Right lobe of liver (tissue), 6 donors: ENCODE results near the gene ANXA6. TPM values are rescaled to one million over a fixed set of nuclear protein-coding genes. Genes with fewer than 3 reads are reported as not detected.

Experiments
- ATAC-seq, 4 donors: fragments of 200-7000 bp; cut with Tn5 transposase; one replicate each; pipeline ENCODE4 v1.9.1; 2020; ENCODE audit warnings: mild to moderate bottlenecking in 4 of 4, moderate library complexity in 4 of 4
- DNase-seq, 3 donors: peaks; one replicate each; pipeline ENCODE4 v3.0.0-alpha.2; 2020
- H3K27ac ChIP-seq, 3 donors: fragments of 200-600 bp; one replicate each; pipeline ENCODE4 v1.8.0; 2022
- H3K27me3 ChIP-seq, 2 donors: fragments of 200-600 bp; one replicate each; pipeline ENCODE4 v1.8.0; 2022
- H3K36me3 ChIP-seq, 4 donors: fragments of 200-600 bp; sonication (generic) in 1 of 4; one replicate each; pipeline versions ENCODE4 v1.5.1 to v1.8.0; 2017 to 2022; ENCODE audit warnings: control low read depth in 1 of 4
- H3K4me1 ChIP-seq, 4 donors: fragments of 200-600 bp; sonication (generic) in 1 of 4; one replicate each; pipeline versions ENCODE4 v1.5.1 to v1.8.0; 2017 to 2022; ENCODE audit warnings: control low read depth in 1 of 4
- H3K4me3 ChIP-seq, 3 donors: fragments of 200-600 bp; one replicate each; pipeline ENCODE4 v1.8.0; 2022
- H3K9me3 ChIP-seq, 4 donors: fragments of 200-600 bp; sonication (generic) in 1 of 4; one replicate each; pipeline versions ENCODE4 v1.5.1 to v1.8.0; 2017 to 2022; ENCODE audit warnings: control low read depth in 1 of 4
- POLR2A ChIP-seq: fragments of 450-650 bp; IDR thresholded peaks from one replicate; pipeline ENCODE4 v1.6.1; 2017; ENCODE audit warnings: antibody characterized with exemption, mild to moderate bottlenecking
- WGBS: methylation state at CpG from one replicate; pipeline ENCODE4 v1.1.6; 2018; ENCODE audit warnings: low coverage, low lambda C conversion rate; ENCODE audit not compliant: insufficient coverage; ENCODE audit errors: missing lambda C conversion rate; 5-methylcytosine and 5-hydroxymethylcytosine counted together
- intact Hi-C, 2 donors: fragments of 100-400 bp; cut with DNase I; formaldehyde crosslinking; loops; one replicate each; pipeline versions ENCODE4 v1.11.2 to v1.14.1; 2022
- total RNA-seq, 6 experiments: library from RNA; depleted of rRNA in 2 of 6; stranded (reverse); fragments of >200 nt in 2 of 6; fragmentation: NEBNext Ultra II Directional in 3 of 6; extraction: Animal tissue kit (Norgen Biotek cat#: 25700) in 3 of 6; gene quantifications; one replicate each; pipeline versions ENCODE4 v1.1.0 to v1.2.4, GENCODE V29; 2016 to 2023
- TF ChIP-seq, protein P1 (sequence below), 4 donors: fragments of 200-600 bp in 3 of 4; fragments of 450-650 bp in 1 of 4; IDR thresholded peaks; one replicate each; pipeline versions ENCODE4 v1.5.1 to v1.8.0; 2016 to 2022; ENCODE audit warnings: antibody characterized with exemption in 4 of 4, mild to moderate bottlenecking in 2 of 4
- donor health status: DM: no; HTN: yes; CAD: no.
- donor health status: DM: no; HTN: no; CAD: no.
- donor health status: DM: no; HTN: no; CAD: no.
- donor health status: DM: no; HTN: yes; CAD: no.
- donor health status: DM: no; HTN: yes; CAD: no.

ANXA6 gene
- total RNA-seq, 6 experiments from 2014 or later = 143 to 236 (median 165) TPM

DNA sequence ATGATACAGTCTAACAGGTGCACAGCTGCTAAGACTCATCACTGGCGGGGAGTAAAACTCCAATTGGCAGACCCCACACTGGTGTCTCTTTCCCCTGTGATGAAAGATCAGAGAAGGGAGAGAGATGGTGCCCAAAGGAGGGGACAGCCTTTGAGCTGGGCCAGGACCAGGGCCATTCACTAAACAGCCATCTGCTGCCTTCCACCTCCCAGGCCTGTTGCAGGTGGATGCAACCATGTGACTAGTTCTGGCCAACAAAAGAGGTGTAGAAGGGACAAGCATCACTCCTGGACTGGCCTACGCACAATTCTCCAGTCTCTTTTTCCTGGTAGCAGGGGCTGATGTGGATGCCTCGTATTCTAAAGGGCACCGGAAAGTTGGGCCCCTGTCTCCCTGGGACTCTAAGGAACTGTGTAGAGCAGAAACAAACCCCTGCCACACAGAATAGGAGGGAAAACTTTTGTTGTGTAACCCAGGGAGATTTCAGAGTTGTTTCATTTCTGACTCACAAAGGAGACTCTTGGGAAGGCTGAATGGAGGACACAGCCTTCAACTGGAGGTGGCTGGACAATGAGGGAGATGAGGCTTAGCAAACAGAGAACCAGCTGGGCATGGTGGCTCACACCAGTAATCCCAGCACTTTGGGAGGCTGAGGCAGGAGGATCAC is 103.7 kb downstream of the ANXA6 start:
- H3K4me1 ChIP-seq = peaks cover 0 to under 1% (median under 1%) of the 10 kb centered on the region in 4 donors
- DNase-seq = no peak

DNA sequence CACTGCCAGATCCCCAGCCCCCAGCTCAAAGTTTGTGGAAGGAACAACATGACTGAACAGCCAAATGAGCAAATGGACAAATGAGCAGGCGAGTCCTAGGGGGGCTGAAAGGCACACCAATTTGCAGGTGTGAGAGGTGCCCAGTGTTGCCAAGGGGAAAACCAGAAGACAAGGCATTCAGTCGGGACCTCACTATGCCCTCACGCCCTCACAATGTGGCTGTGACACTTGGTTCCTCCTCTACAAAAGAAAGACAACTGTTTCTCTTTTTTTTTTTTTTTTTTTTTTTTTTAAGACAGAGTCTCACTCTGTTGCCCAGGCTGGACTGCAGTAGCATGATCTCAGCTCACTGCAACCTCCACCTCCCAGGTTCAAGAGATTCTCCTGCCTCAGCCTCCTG is 104.7 kb downstream of the ANXA6 start:
- no peak for TF ChIP-seq POLR2A
- TF ChIP-seq, protein P1, sequence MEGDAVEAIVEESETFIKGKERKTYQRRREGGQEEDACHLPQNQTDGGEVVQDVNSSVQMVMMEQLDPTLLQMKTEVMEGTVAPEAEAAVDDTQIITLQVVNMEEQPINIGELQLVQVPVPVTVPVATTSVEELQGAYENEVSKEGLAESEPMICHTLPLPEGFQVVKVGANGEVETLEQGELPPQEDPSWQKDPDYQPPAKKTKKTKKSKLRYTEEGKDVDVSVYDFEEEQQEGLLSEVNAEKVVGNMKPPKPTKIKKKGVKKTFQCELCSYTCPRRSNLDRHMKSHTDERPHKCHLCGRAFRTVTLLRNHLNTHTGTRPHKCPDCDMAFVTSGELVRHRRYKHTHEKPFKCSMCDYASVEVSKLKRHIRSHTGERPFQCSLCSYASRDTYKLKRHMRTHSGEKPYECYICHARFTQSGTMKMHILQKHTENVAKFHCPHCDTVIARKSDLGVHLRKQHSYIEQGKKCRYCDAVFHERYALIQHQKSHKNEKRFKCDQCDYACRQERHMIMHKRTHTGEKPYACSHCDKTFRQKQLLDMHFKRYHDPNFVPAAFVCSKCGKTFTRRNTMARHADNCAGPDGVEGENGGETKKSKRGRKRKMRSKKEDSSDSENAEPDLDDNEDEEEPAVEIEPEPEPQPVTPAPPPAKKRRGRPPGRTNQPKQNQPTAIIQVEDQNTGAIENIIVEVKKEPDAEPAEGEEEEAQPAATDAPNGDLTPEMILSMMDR (IDR thresholded peaks at IDR 0.05) = no peak
- intact Hi-C loops = loop anchor here (5.0 kb wide), 2 partner anchors 64 to 114 kb away; no protein-coding TSS in a partner anchor
- H3K4me3 ChIP-seq = no peak overlapping the region
- no peak overlapping the region for H3K27ac ChIP-seq
- no peaks in the 10 kb centered on the region for H3K4me1 ChIP-seq
- no peaks in the 10 kb centered on the region for H3K27me3 ChIP-seq
- H3K36me3 ChIP-seq = peaks cover 0 to 68% (median 30%) of the 10 kb centered on the region in 4 donors
- H3K9me3 ChIP-seq = no peaks in the 10 kb centered on the region
- DNase-seq (no peak), ATAC-seq (no peak)
- 90% methylated on average over 3 of the region's 3 CpGs for WGBS

More for the DNA sequence above, 103.7 kb downstream of the ANXA6 start:
- no peak overlapping the region for H3K4me3 ChIP-seq
- ATAC-seq = no peak
- no peaks in the 10 kb centered on the region for H3K9me3 ChIP-seq
- H3K36me3 ChIP-seq = peaks cover 0 to 62% (median 33%) of the 10 kb centered on the region in 4 donors
- H3K27ac ChIP-seq = no peak overlapping the region
- no peak for TF ChIP-seq POLR2A
- H3K27me3 ChIP-seq = no peaks in the 10 kb centered on the region
- 69% methylated on average over 2 of the region's 4 CpGs for WGBS
- intact Hi-C loops = loop anchor here (5.0 kb wide), 2 partner anchors 63 to 113 kb away; no protein-coding TSS in a partner anchor

DNA sequence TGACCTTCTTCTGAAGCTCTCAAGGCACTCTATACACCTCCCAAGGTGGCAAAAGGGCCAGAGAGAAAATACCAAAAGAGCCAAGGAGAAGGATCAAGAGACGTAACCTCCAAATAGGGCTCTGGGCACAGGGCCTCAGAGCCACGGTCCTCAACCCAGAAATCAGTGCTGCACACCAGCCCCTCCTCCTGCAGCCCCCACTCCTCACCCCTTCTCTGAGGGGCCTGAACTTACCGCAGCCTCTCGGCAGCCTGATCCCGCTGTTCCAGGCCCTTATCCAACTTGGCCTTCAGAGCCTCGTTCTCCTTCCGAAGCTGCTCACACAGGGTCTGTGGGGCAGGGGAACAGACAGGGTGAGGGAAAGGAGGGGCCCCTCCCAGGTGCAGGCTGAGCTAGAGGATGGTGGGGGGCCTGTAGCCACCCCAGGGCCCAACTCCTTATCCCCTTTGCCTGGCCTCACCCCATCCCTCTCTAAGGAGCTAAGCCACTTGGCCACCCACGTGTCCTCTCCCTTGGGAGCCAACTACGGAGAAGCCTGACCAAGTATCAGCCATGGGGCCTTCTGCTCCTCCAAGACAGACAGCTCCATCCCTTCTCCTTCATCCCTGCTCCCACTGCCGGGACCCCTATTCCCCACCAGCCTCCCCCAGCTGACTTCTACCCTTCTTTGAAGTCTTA is 105.5 kb downstream of the ANXA6 start:
- Histone ChIP-seq H3K4me1 (no peaks in the 10 kb centered on the region), H3K36me3 (peaks cover 0 to 68% (median 26%) of the 10 kb centered on the region in 4 donors), H3K27me3 (no peaks in the 10 kb centered on the region), H3K4me3 (no peak overlapping the region), H3K9me3 (no peaks in the 10 kb centered on the region), H3K27ac (no peak overlapping the region)
- TF ChIP-seq, protein P1 (IDR thresholded peaks at IDR 0.05) = no peak
- no peak for TF ChIP-seq POLR2A
- intact Hi-C loops = loop anchor here (5.0 kb wide), 2 partner anchors 65 to 115 kb away; no protein-coding TSS in a partner anchor
- WGBS = 58% methylated on average over 7 of the region's 10 CpGs
- DNase-seq (no peak), ATAC-seq (peak in 1 of 4 donors; percentile 15)

DNA sequence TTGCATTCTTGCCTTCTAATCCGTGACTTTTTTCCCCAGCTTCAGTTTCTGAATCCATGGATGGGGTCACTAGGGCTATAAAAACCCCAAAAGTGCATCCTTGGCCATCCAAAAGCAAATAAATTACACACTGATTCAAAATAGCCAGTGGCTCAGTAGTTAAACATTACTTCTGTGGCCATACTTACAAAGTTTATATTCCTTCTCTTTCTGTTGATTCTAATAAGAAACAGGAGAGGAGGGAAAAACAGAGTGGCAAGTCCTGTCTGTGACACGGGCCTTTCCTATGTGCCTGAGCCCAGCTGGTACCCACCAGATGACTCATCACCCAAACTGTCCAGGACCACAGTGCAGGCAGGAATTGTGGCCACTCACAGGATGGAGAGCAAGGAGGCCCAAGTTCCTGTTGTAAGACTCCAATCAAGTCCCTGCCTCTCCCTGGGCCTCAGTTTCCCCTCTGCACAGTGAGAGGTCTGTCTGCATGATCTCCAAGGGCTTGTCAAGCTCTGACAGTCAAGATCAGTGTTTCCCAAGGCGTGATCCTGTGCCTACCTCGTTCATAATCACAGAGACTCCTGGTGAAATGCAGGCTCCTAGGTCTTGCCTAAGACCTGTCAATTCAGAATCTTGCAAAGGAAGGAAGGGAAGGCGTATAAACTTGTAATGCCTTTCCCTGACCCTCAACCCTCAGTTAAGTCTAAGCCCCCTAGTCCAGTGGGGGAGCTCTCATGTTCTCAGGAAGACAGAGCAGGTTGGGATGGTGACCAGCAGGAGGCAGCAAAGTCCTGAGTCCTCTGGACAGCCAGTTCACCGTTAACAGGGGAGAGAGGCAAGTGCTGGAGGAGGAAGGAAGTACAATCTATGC is 106.3 kb downstream of the ANXA6 start:
- TF ChIP-seq POLR2A = no peak
- TF ChIP-seq, protein P1 (IDR thresholded peaks at IDR 0.05) = peak; percentile 81 to 87 (median 84)
- peak; percentile 73 to 80 (median 78) for DNase-seq
- Histone ChIP-seq H3K27me3 (no peaks in the 10 kb centered on the region), H3K9me3 (no peaks in the 10 kb centered on the region), H3K27ac (no peak overlapping the region), H3K36me3 (peaks cover 0 to 71% (median 28%) of the 10 kb centered on the region in 4 donors), H3K4me1 (no peaks in the 10 kb centered on the region), H3K4me3 (no peak overlapping the region)
- ATAC-seq = peak; percentile 83 to 88 (median 84)
- intact Hi-C loops = loop anchor here (5.0 kb wide), 2 partner anchors 66 to 116 kb away; no protein-coding TSS in a partner anchor
- 71% methylated on average over 6 of the region's 6 CpGs for WGBS

Other genes starting within 250 kb of the ANXA6 start
- 100 to 1,000 TPM; 192 to 869 (median 343) TPM for gene GPX3, start 137.2 kb downstream of the ANXA6 start, total RNA-seq
- gene TNIP1, start 76.7 kb downstream of the ANXA6 start, total RNA-seq = 100 to 1,000 TPM in 1 of 6 experiments, 10 to 100 TPM in 5; 70.1 to 155 (median 79.1) TPM
- 10 to 100 TPM; 11.8 to 30.9 (median 22.9) TPM for gene CCDC69, start 66.3 kb upstream of the ANXA6 start, total RNA-seq
- gene GM2A, start 95.4 kb upstream of the ANXA6 start, total RNA-seq = 10 to 100 TPM; 11.7 to 23.6 (median 20.3) TPM
- not detected for gene SLC36A3, start 146.0 kb upstream of the ANXA6 start, total RNA-seq
- not detected for gene SLC36A2, start 189.8 kb upstream of the ANXA6 start, total RNA-seq